Gastrocnemius medialis (tissue), 4 donors: ENCODE data around the gene ZNF3.

Source experiments
- CTCF ChIP-seq, 5 experiments: fragments of 450-650 bp in 3 of 5; fragments of 200-600 bp in 2 of 5; sonication (generic) in 2 of 5; IDR thresholded peaks in 4 of 5; conservative IDR thresholded peaks in 1 of 5; 1 replicate in 4 of 5; 2 replicates in 1 of 5; pipeline ENCODE4 v1.5.1; 2016 to 2019; ENCODE audit warnings: antibody characterized with exemption in 5 of 5, mild to moderate bottlenecking in 3 of 5, moderate library complexity in 3 of 5
- POLR2A ChIP-seq, 2 donors: fragments of 450-650 bp; IDR thresholded peaks; one replicate each; pipeline ENCODE4 v1.6.1; 2017; ENCODE audit warnings: antibody characterized with exemption in 2 of 2, mild to moderate bottlenecking in 2 of 2, moderate library complexity in 2 of 2

GRCh38 chr7:100126931-100127865 is 45.7 kb upstream of the ZNF3 start, which contains the start of gene MBLAC1:
- TF ChIP-seq POLR2A (IDR thresholded peaks at IDR 0.05) (no peak), CTCF (IDR thresholded peaks at IDR 0.05 in 4 of 5, conservative IDR thresholded peaks at IDR 0.05 in 1 of 5) (no peak)
